Liver (tissue), 9 donors: ENCODE data around the gene URAD. TPM values are rescaled to one million over a fixed set of nuclear protein-coding genes. Genes with fewer than 3 reads are reported as not detected.
"Not testable (repeated sequence)": the region's sequence is repeated elsewhere in the genome, so short reads cannot be mapped to it uniquely, and the experiment has no call there.

ENCODE experiments used
- DNase-seq: peaks from one replicate; pipeline ENCODE4 v3.0.0-alpha.2; 2017; ENCODE audit warnings: low spot score
- H3K27ac ChIP-seq, 2 donors: one replicate each; pipeline ENCODE4 v1.7.0; 2013; ENCODE audit warnings: inconsistent platforms in 2 of 2, low read length in 2 of 2, control low read depth in 1 of 2, low read depth in 1 of 2, mild to moderate bottlenecking in 1 of 2
- H3K27me3 ChIP-seq, 4 donors: one replicate each; pipeline versions ENCODE4 v1.6.1 to v1.7.0; 2013; ENCODE audit warnings: low read length in 3 of 4, inconsistent platforms in 1 of 4, mild to moderate bottlenecking in 1 of 4, moderate library complexity in 1 of 4; ENCODE audit not compliant: control insufficient read depth in 4 of 4, insufficient read depth in 4 of 4
- H3K36me3 ChIP-seq, 4 donors: one replicate each; pipeline versions ENCODE4 v1.6.1 to v1.7.0; 2013; ENCODE audit warnings: low read length in 3 of 4, mild to moderate bottlenecking in 3 of 4, low read depth in 1 of 4, moderate library complexity in 1 of 4; ENCODE audit not compliant: control insufficient read depth in 4 of 4, insufficient read depth in 3 of 4
- H3K4me1 ChIP-seq, 4 donors: one replicate each; pipeline versions ENCODE4 v1.6.1 to v1.7.0; 2013; ENCODE audit warnings: low read length in 3 of 4, mild to moderate bottlenecking in 3 of 4, moderate library complexity in 1 of 4; ENCODE audit not compliant: control insufficient read depth in 4 of 4, insufficient read depth in 4 of 4
- H3K4me3 ChIP-seq, 3 donors: one replicate each; pipeline versions ENCODE4 v1.6.1 to v1.7.0; 2013; ENCODE audit warnings: low read length in 3 of 3, control low read depth in 1 of 3, low read depth in 1 of 3, mild to moderate bottlenecking in 1 of 3
- H3K9ac ChIP-seq, 2 donors: one replicate each; pipeline ENCODE4 v1.7.0; 2013; ENCODE audit warnings: low read length in 2 of 2, mild to moderate bottlenecking in 2 of 2, moderate library complexity in 2 of 2, control low read depth in 1 of 2, low read depth in 1 of 2
- H3K9me3 ChIP-seq, 4 donors: one replicate each; pipeline versions ENCODE4 v1.6.1 to v1.7.0; 2013; ENCODE audit warnings: low read length in 3 of 4; ENCODE audit not compliant: control insufficient read depth in 4 of 4
- EGR1 ChIP-seq, 2 donors: IDR thresholded peaks; 2 replicates each; pipeline ENCODE4 v1.6.1; 2016 to 2018; ENCODE audit warnings: antibody characterized with exemption in 2 of 2, low read depth in 2 of 2
- FOXA1 ChIP-seq: IDR thresholded peaks from 2 replicates; pipeline ENCODE4 v1.6.1; 2016; ENCODE audit warnings: antibody characterized with exemption
- FOXA2 ChIP-seq: IDR thresholded peaks from 2 replicates; pipeline ENCODE4 v1.6.1; 2016; ENCODE audit warnings: antibody characterized with exemption
- GABPA ChIP-seq, 2 donors: IDR thresholded peaks in 1 of 2; conservative IDR thresholded peaks in 1 of 2; 2 replicates each; pipeline ENCODE4 v1.6.1; 2016; ENCODE audit warnings: antibody characterized with exemption in 2 of 2, mild to moderate bottlenecking in 1 of 2, moderate library complexity in 1 of 2
- HNF4A ChIP-seq, 2 donors: conservative IDR thresholded peaks; 2 replicates each; pipeline ENCODE4 v1.6.1; 2016; ENCODE audit warnings: antibody characterized with exemption in 2 of 2, mild to moderate bottlenecking in 2 of 2
- HNF4G ChIP-seq: IDR thresholded peaks from 2 replicates; pipeline ENCODE4 v1.6.1; 2016; ENCODE audit warnings: antibody characterized with exemption
- JUND ChIP-seq, 2 donors: IDR thresholded peaks; 2 replicates each; pipeline ENCODE4 v1.6.1; 2016; ENCODE audit warnings: antibody characterized with exemption in 2 of 2
- MAX ChIP-seq: IDR thresholded peaks from 2 replicates; pipeline ENCODE4 v1.6.1; 2016; ENCODE audit warnings: antibody characterized with exemption
- NR2F2 ChIP-seq: IDR thresholded peaks from 2 replicates; pipeline ENCODE4 v1.6.1; 2016; ENCODE audit warnings: antibody characterized with exemption
- RAD21 ChIP-seq, 2 donors: IDR thresholded peaks; 2 replicates each; pipeline ENCODE4 v1.6.1; 2016; ENCODE audit warnings: antibody characterized with exemption in 2 of 2, mild to moderate bottlenecking in 2 of 2
- TAF1 ChIP-seq: conservative IDR thresholded peaks from 2 replicates; pipeline ENCODE4 v1.6.1; 2016; ENCODE audit warnings: antibody characterized with exemption, mild to moderate bottlenecking
- YY1 ChIP-seq: IDR thresholded peaks from 2 replicates; pipeline ENCODE4 v1.6.1; 2016; ENCODE audit warnings: antibody characterized with exemption, mild to moderate bottlenecking
- WGBS: extraction: QIAGEN DNeasy Blood & Tissue Kit; methylation state at CpG from one replicate; pipeline ENCODE4 v1.1.7; 2013; 5-methylcytosine and 5-hydroxymethylcytosine counted together
- polyA plus RNA-seq, 2 donors: library from polyadenylated mRNA; stranded (reverse) in 1 of 2; unstranded in 1 of 2; fragments of 200-250 nt in 1 of 2; fragments of >200 nt in 1 of 2; fragmentation: Nextera tagmentation in 1 of 2; extraction: Ambion mirVana in 1 of 2; gene quantifications; one replicate each; pipeline versions ENCODE4 v1.2.1 to v1.2.3, GENCODE V29; 2013 to 2015
- total RNA-seq, 2 donors: library from RNA; depleted of rRNA; stranded (reverse); fragments of >200 nt; gene quantifications; one replicate each; pipeline ENCODE4 v1.2.3, GENCODE V29; 2014
- TF ChIP-seq, protein P1 (sequence below): IDR thresholded peaks from 2 replicates; pipeline ENCODE4 v1.6.1; 2016; ENCODE audit warnings: antibody characterized with exemption
- TF ChIP-seq, protein P2 (sequence below): fragments of 150-350 bp; IDR thresholded peaks from 2 replicates; pipeline ENCODE4 v1.5.1; 2017; ENCODE audit warnings: improper control_type of control experiment, low read depth, low read length; ENCODE audit not compliant: missing input control
- TF ChIP-seq, protein P3 (sequence below): IDR thresholded peaks from 2 replicates; pipeline ENCODE4 v1.6.1; 2016; ENCODE audit warnings: antibody characterized with exemption
- TF ChIP-seq, protein P4 (sequence below): IDR thresholded peaks from 2 replicates; pipeline ENCODE4 v1.6.1; 2016; ENCODE audit warnings: antibody characterized with exemption, mild to moderate bottlenecking
- donor health status: healthy.
- donor health status: healthy.
- donor health status: healthy.
- donor health status: healthy.
- donor health status: healthy.

URAD gene
- total and polyA plus RNA-seq, 4 donors = not detected

DNA sequence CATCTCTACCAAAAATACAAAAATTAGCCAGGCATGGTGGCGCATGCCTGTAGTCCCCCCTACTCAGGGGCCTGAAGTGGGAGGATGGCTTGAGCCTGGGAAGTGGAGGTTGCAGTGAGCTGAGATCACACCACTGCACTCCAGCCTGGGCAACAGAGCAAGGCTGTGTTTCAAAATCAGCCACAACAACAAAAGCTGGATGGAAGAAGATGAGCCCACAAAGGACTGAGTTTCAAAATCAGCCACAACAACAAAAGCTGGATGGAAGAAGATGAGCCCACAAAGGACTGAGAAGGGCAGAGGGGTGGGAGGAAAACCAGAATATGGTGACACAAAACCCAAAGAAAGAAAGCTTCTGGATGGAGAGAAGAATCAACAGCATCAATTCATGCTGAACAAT is 43.9 kb upstream of the URAD start:
- not testable (repeated sequence) for DNase-seq, H3K27ac ChIP-seq, H3K9me3 ChIP-seq, H3K27me3 ChIP-seq, H3K36me3 ChIP-seq, H3K4me3 ChIP-seq, H3K4me1 ChIP-seq, H3K9ac ChIP-seq
- 96% methylated on average over 1 of the region's 1 CpG for WGBS

DNA sequence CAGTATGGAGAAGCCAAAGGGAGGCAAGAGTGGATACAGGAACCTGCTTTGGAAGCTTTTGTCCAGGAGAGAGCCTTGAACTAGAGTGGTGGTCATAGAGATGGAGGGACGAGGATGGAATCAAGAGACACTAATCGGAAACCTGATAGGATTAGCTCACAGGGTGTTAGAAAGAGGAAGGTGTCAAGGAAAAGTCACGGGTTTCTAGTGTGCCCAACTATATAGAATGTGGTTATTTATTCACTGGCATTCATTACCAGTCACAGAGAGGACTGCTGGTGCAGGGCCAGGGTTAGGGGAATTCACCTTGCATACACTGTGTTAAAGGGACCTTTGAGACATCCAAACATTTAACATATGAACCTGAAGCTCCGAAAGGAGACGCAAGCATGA is 43.4 kb upstream of the URAD start:
- WGBS = 69% methylated on average over 5 of the region's 5 CpGs
- H3K27ac ChIP-seq = no peak overlapping the region
- H3K27me3 ChIP-seq = no peaks in the 10 kb centered on the region
- H3K4me1 ChIP-seq = peaks cover 0 to 3% (median 0%) of the 10 kb centered on the region in 4 donors
- H3K9ac ChIP-seq = no peak overlapping the region
- no peak overlapping the region for H3K4me3 ChIP-seq
- DNase-seq = no peak
- no peaks in the 10 kb centered on the region for H3K9me3 ChIP-seq
- TF ChIP-seq, protein P1, sequence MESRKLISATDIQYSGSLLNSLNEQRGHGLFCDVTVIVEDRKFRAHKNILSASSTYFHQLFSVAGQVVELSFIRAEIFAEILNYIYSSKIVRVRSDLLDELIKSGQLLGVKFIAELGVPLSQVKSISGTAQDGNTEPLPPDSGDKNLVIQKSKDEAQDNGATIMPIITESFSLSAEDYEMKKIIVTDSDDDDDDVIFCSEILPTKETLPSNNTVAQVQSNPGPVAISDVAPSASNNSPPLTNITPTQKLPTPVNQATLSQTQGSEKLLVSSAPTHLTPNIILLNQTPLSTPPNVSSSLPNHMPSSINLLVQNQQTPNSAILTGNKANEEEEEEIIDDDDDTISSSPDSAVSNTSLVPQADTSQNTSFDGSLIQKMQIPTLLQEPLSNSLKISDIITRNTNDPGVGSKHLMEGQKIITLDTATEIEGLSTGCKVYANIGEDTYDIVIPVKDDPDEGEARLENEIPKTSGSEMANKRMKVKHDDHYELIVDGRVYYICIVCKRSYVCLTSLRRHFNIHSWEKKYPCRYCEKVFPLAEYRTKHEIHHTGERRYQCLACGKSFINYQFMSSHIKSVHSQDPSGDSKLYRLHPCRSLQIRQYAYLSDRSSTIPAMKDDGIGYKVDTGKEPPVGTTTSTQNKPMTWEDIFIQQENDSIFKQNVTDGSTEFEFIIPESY = no peak
- TF ChIP-seq TAF1 = no peak
- TF ChIP-seq EGR1 (IDR thresholded peaks at IDR 0.05; ENCODE audit: low read depth in 2 of 2) = no peak
- TF ChIP-seq, protein P2, sequence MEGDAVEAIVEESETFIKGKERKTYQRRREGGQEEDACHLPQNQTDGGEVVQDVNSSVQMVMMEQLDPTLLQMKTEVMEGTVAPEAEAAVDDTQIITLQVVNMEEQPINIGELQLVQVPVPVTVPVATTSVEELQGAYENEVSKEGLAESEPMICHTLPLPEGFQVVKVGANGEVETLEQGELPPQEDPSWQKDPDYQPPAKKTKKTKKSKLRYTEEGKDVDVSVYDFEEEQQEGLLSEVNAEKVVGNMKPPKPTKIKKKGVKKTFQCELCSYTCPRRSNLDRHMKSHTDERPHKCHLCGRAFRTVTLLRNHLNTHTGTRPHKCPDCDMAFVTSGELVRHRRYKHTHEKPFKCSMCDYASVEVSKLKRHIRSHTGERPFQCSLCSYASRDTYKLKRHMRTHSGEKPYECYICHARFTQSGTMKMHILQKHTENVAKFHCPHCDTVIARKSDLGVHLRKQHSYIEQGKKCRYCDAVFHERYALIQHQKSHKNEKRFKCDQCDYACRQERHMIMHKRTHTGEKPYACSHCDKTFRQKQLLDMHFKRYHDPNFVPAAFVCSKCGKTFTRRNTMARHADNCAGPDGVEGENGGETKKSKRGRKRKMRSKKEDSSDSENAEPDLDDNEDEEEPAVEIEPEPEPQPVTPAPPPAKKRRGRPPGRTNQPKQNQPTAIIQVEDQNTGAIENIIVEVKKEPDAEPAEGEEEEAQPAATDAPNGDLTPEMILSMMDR = no peak
- no peak for TF ChIP-seq HNF4A (conservative IDR thresholded peaks at IDR 0.05)
- TF ChIP-seq, protein P3, sequence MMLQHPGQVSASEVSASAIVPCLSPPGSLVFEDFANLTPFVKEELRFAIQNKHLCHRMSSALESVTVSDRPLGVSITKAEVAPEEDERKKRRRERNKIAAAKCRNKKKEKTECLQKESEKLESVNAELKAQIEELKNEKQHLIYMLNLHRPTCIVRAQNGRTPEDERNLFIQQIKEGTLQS = no peak
- TF ChIP-seq MAX = no peak
- TF ChIP-seq JUND (IDR thresholded peaks at IDR 0.05) = no peak
- TF ChIP-seq HNF4G = no peak
- TF ChIP-seq GABPA (IDR thresholded peaks at IDR 0.05 in 1 of 2, conservative IDR thresholded peaks at IDR 0.05 in 1 of 2) = no peak
- no peak for TF ChIP-seq YY1
- TF ChIP-seq FOXA1 = no peak
- TF ChIP-seq FOXA2 = no peak
- no peak for TF ChIP-seq RAD21 (IDR thresholded peaks at IDR 0.05)
- TF ChIP-seq, protein P4, sequence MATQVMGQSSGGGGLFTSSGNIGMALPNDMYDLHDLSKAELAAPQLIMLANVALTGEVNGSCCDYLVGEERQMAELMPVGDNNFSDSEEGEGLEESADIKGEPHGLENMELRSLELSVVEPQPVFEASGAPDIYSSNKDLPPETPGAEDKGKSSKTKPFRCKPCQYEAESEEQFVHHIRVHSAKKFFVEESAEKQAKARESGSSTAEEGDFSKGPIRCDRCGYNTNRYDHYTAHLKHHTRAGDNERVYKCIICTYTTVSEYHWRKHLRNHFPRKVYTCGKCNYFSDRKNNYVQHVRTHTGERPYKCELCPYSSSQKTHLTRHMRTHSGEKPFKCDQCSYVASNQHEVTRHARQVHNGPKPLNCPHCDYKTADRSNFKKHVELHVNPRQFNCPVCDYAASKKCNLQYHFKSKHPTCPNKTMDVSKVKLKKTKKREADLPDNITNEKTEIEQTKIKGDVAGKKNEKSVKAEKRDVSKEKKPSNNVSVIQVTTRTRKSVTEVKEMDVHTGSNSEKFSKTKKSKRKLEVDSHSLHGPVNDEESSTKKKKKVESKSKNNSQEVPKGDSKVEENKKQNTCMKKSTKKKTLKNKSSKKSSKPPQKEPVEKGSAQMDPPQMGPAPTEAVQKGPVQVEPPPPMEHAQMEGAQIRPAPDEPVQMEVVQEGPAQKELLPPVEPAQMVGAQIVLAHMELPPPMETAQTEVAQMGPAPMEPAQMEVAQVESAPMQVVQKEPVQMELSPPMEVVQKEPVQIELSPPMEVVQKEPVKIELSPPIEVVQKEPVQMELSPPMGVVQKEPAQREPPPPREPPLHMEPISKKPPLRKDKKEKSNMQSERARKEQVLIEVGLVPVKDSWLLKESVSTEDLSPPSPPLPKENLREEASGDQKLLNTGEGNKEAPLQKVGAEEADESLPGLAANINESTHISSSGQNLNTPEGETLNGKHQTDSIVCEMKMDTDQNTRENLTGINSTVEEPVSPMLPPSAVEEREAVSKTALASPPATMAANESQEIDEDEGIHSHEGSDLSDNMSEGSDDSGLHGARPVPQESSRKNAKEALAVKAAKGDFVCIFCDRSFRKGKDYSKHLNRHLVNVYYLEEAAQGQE = no peak
- no peak for TF ChIP-seq NR2F2
- no peaks in the 10 kb centered on the region for H3K36me3 ChIP-seq
